ENCODE measurements around the gene SBF1.
A peak's percentile ranks its signal among the peaks of the same experiment; 100 is the strongest.

Gene SBF1

GRCh38 chr22:50468626-50469025 lies 6.2 kb downstream of the SBF1 start:
- Mint-ChIP-seq H3K9me3 (no peaks in the 10 kb centered on the region), H3K36me3 (ENCODE audit: low read depth) (peaks cover 14% of the 10 kb centered on the region), H3K4me1 (ENCODE audit: low read depth) (peaks cover 71% of the 10 kb centered on the region), H3K27me3 (no peaks in the 10 kb centered on the region), H3K27ac (peak overlapping the region; percentile 31), H3K4me3 (peak overlapping the region; percentile 62)

GRCh38 chr22:50467773-50468440 lies 6.9 kb downstream of the SBF1 start:
- H3K9me3 Mint-ChIP-seq = no peaks in the 10 kb centered on the region
- H3K36me3 Mint-ChIP-seq (ENCODE audit: low read depth) = peaks cover 18% of the 10 kb centered on the region
- H3K4me1 Mint-ChIP-seq (ENCODE audit: low read depth) = peaks cover 64% of the 10 kb centered on the region
- H3K4me3 Mint-ChIP-seq = peak overlapping the region; percentile 62
- no peak overlapping the region for H3K27ac Mint-ChIP-seq
- no peaks in the 10 kb centered on the region for H3K27me3 Mint-ChIP-seq

DNA sequence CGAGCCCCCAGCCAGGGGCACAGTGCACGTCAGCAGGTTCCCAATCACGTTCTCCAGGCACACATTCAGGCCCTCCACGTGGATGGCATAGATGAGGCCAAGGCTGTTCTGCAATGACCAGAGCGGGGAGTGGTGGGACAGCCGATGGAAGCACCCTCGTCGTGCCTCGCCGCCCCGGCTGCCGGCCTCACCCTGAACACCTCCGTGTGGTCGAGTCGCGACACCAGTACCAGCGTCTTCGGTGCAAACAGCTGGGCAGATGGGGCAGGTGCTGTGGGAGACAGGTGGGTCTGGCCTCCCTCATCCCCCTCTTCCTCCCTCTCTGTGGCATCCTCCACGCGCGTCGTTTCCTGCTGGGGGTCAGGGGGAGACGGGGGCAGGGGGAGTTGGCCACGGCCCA lies 7.5 kb downstream of the SBF1 start:
- no peak overlapping the region for H3K27ac Mint-ChIP-seq
- no peaks in the 10 kb centered on the region for H3K27me3 Mint-ChIP-seq
- peaks cover 59% of the 10 kb centered on the region for H3K4me1 Mint-ChIP-seq (ENCODE audit: low read depth)
- H3K36me3 Mint-ChIP-seq (ENCODE audit: low read depth) = peaks cover 19% of the 10 kb centered on the region
- H3K4me3 Mint-ChIP-seq = no peak overlapping the region
- no peaks in the 10 kb centered on the region for H3K9me3 Mint-ChIP-seq

DNA sequence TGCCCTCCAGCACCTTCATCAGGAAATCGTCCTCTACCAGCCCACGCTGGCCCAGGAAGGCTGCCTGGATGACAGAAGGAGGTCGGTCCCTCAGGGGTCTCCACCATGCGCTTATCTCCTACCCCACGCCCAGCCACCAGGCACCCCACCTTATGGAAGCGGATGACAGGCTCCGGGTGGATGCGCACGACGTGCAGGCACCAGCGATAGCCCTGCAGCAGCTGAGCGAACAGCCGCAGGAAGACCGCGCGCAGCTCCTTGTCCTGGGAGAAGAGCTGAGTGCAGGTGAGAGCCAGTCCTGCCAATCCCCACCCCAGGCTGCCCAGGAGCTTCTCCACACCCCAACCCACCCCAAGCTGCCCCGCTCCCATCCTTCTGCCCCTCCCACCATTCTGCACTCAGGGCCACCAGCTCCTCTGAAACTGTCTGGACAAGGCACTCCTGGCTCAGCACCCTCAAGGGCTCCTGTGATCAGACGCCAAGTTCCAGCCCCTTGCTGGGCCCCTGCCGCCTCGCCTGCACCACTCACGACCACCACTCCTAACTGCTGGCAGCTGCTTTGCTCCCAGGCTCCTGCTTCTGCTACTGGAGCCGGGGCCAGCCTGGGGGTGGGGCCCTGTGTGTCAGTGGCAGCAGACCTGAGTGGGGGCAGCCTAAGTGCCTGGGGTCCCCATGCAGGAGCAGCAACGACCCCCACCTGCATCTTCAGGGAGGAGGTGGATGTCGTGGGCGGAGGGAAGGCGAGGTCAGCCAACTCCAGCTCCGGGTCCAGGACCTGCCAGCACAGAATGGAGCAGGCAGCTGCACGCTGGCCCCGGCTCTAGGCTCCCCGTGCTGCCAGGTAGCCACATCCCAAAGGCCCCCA lies 9.5 kb downstream of the SBF1 start:
- Mint-ChIP-seq H3K27ac (no peak overlapping the region), H3K36me3 (ENCODE audit: low read depth) (peaks cover 25% of the 10 kb centered on the region)

DNA sequence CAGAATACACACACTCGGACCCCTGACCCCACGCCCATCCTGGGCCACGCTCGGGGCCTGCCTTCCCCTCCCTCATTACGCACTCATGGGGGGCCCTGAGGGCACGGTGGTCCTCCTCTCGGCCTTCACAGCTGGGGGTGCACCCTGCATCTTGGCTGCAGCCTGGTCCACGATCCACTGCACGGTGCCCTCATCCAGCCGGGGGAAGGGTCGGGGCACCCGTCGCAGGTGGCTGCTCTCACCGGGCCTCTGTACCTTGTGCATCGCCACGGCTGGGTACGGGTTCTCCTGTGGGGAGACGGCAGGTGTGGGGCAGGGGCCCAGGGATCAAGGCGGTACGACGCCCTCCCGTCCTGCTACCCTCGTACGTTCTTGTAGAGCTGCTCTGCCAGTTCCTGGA lies 10.4 kb downstream of the SBF1 start:
- Mint-ChIP-seq H3K27me3 (no peaks in the 10 kb centered on the region), H3K4me3 (no peak overlapping the region), H3K27ac (no peak overlapping the region), H3K4me1 (ENCODE audit: low read depth) (peaks cover 30% of the 10 kb centered on the region), H3K36me3 (ENCODE audit: low read depth) (peaks cover 26% of the 10 kb centered on the region), H3K9me3 (no peaks in the 10 kb centered on the region)

More for the DNA sequence above, 9.5 kb downstream of the SBF1 start:
- no peaks in the 10 kb centered on the region for H3K27me3 Mint-ChIP-seq
- peaks cover 38% of the 10 kb centered on the region for H3K4me1 Mint-ChIP-seq (ENCODE audit: low read depth)
- no peaks in the 10 kb centered on the region for H3K9me3 Mint-ChIP-seq
- H3K4me3 Mint-ChIP-seq = no peak overlapping the region

DNA sequence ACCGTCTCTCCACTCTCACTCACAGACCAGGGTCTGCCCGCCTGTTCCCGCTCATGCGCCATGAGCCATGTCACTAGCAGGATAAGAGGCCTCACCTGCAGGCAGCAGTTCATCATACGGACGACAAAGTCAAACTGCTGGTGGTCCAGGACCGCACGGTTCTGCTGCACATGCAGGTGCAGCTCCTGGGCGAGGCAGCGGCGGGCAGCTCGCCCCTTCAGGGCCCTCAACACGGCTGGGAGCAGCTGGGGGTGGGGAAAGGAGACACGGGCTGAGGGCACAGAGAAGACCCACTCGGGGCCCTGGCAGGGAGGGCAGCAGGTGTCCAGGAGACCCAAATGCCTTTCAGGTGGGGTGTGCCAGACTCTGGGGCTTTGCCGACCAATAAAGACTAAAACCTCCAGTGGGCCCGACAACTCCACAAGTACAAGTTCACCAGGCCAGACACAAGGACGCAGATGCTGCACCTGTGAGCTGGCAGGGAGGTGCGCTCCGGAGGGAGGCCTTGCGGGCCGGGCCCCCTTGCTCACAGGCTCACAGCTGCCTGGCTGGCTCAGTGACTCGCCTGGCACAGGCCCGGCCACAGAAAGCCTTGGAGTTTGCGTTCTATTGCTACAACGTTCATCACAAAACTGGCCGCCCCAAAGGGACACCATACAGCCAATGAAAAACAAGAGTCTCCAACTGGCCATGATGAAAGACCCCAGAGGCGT lies 11.5 kb downstream of the SBF1 start:
- H3K27me3 Mint-ChIP-seq = no peaks in the 10 kb centered on the region
- no peak overlapping the region for H3K4me3 Mint-ChIP-seq
- no peak overlapping the region for H3K27ac Mint-ChIP-seq
- H3K9me3 Mint-ChIP-seq = no peaks in the 10 kb centered on the region
- peaks cover 19% of the 10 kb centered on the region for H3K4me1 Mint-ChIP-seq (ENCODE audit: low read depth)
- H3K36me3 Mint-ChIP-seq (ENCODE audit: low read depth) = peaks cover 35% of the 10 kb centered on the region

DNA sequence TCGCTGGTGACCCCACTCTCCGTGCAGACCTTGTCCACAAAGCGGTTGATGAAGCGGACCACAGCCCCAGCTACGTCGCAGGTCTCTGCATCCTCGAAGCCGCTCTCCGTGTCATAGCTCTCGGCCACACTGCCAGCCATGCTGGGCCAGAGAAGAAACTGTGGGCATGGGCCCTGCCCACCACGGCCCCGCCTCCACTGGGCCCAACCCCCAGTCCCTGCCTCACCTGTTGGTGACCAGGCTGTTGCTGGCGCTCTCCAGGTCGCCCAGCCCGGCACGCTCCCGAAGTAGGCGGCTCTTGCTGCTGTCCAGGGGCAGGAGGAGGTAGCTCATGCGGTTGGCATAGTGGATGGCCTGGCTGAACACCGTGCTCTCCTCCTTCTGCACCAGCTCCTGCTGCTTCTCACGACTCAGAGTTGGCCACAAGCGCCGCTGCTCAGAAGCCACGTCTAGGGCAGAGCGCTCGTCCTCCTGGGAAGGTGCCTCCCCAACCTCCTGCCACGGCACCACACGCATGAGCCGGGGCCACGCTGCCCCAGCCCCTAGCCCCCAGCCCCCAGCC lies 12.8 kb downstream of the SBF1 start:
- no peaks in the 10 kb centered on the region for H3K27me3 Mint-ChIP-seq
- H3K9me3 Mint-ChIP-seq = no peaks in the 10 kb centered on the region
- peaks cover 36% of the 10 kb centered on the region for H3K36me3 Mint-ChIP-seq (ENCODE audit: low read depth)
- no peak overlapping the region for H3K4me3 Mint-ChIP-seq
- no peak overlapping the region for H3K27ac Mint-ChIP-seq
- H3K4me1 Mint-ChIP-seq (ENCODE audit: low read depth) = peaks cover 9% of the 10 kb centered on the region

DNA sequence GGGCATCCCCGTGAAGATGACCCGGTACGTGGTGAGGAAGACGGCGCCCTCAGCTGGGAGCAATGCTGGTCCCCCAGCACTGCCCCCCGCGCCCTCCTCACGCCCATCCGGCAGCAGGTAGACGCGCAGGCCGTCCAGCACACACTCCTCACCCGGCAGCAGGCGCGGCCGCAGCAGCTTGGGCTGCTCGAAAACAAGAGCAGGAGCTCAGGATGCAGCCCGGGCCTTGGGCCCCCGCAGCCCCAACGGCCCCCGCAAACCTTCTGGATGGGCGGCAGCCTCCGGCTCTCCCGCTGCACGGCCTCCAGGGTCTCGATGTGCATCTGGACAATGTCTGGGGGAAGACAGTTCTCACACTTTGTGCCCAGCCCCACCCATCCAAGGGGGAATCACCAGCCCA lies 13.3 kb downstream of the SBF1 start:
- Mint-ChIP-seq H3K4me3 (no peak overlapping the region), H3K9me3 (no peaks in the 10 kb centered on the region), H3K4me1 (ENCODE audit: low read depth) (peaks cover 4% of the 10 kb centered on the region), H3K27ac (no peak overlapping the region), H3K36me3 (ENCODE audit: low read depth) (peaks cover 31% of the 10 kb centered on the region), H3K27me3 (no peaks in the 10 kb centered on the region)

DNA sequence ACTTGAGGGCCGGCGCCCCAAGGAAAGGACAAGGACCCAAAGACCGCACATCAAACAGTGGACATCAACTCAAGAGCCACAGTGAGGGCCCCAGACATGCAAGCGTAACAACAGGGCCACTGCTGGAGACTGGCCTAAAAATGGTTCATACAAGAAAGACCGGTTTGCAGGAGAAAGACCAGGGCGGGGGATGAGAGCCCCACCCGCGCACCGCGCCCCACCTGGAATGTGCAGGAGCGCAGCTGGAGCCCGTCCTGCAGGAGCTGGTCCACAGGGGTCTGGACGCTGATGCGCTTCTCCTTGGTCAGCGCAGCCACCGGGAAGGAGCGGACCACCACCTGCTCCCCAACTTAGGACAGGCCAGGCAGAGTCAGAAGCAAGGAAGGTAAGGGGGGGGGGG lies 13.9 kb downstream of the SBF1 start:
- Mint-ChIP-seq H3K9me3 (no peaks in the 10 kb centered on the region), H3K4me1 (ENCODE audit: low read depth) (no peaks in the 10 kb centered on the region), H3K27me3 (no peaks in the 10 kb centered on the region), H3K27ac (no peak overlapping the region), H3K4me3 (no peak overlapping the region), H3K36me3 (ENCODE audit: low read depth) (peaks cover 25% of the 10 kb centered on the region)

DNA sequence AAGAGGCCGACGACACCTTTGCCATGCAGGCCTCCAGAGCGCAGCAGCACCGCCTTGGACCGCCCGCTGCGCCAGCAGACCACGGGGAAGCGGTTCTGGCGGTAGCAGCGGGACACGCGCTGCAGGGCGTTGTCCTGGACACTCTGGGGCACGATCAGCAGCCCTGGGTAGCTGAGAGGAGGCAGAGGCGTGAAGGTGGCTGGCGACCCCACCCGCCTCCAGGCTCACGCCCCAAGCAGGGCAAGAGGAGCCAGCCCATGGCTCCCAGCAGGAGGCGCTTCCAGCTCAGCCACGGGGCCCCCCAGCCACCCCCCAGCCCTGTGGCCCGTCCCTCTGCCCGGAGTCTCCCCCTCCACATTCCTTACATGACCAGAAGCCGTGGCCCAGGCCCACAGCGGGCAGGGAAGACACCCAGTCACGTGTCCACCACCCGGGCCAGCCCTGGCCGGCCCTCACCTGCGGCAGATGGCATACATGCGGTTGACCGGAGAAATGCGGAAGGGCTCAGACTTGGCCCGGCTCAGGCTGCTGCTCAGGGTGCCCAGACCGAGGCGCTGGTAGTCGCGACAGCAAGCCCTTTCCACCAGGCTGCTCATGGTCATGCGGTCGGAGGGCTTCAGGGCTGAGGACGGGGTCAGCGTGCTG lies 15.2 kb downstream of the SBF1 start:
- Mint-ChIP-seq H3K4me3 (no peak overlapping the region), H3K9me3 (no peaks in the 10 kb centered on the region), H3K36me3 (ENCODE audit: low read depth) (peaks cover 28% of the 10 kb centered on the region), H3K27me3 (no peaks in the 10 kb centered on the region), H3K27ac (no peak overlapping the region), H3K4me1 (ENCODE audit: low read depth) (no peaks in the 10 kb centered on the region)

- H3K27ac Mint-ChIP-seq = no peak overlapping the region
- peaks cover 32% of the 10 kb centered on the region for H3K36me3 Mint-ChIP-seq (ENCODE audit: low read depth)
- peaks cover 2% of the 10 kb centered on the region for H3K4me1 Mint-ChIP-seq (ENCODE audit: low read depth)
- no peak overlapping the region for H3K4me3 Mint-ChIP-seq
- H3K27me3 Mint-ChIP-seq = no peaks in the 10 kb centered on the region
- no peaks in the 10 kb centered on the region for H3K9me3 Mint-ChIP-seq
These were observed 15.8 kb downstream of the SBF1 start for GRCh38 chr22:50459016-50459415.

DNA sequence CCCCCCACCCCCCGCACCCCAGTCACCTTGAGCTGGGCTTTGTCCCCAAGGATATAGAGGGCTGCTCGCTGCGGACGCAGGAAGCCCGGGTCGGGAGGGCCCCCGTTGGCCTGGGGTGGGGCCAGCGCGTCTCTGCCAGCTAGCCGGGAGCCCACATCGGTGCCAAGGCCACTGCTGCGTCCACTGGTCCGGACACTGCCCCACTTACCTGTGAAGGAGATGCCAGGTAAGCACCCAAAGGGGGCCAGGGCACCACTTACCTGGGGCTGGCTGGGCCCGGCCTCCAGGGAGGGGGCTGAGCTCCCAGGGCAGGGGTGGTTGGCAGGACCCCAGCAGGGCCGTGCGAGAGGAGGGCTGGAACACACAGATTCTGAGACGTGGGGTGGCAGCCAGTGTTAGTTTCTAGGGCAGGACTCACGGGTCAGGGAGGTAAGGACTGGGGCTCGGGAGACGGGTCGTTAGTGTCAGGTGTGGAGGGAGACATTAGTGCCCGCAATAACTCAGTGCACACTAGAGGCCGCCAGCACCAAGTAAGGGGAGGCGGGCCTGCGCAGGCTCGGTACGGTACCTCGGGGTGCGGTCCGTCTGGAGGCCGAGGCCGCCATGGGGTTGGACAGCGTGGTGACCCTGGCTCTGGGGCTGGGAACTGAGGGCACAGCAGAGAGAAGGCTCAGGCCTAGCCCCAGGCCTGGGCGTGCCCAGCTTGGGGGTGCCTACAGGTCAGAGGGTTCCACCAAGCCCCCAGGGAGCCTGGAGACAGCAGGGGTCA lies 18.2 kb downstream of the SBF1 start:
- H3K4me1 Mint-ChIP-seq (ENCODE audit: low read depth) = peaks cover 14% of the 10 kb centered on the region
- no peak overlapping the region for H3K27ac Mint-ChIP-seq
- H3K9me3 Mint-ChIP-seq = no peaks in the 10 kb centered on the region
- H3K4me3 Mint-ChIP-seq = no peak overlapping the region
- H3K27me3 Mint-ChIP-seq = no peaks in the 10 kb centered on the region
- H3K36me3 Mint-ChIP-seq (ENCODE audit: low read depth) = peaks cover 37% of the 10 kb centered on the region

DNA sequence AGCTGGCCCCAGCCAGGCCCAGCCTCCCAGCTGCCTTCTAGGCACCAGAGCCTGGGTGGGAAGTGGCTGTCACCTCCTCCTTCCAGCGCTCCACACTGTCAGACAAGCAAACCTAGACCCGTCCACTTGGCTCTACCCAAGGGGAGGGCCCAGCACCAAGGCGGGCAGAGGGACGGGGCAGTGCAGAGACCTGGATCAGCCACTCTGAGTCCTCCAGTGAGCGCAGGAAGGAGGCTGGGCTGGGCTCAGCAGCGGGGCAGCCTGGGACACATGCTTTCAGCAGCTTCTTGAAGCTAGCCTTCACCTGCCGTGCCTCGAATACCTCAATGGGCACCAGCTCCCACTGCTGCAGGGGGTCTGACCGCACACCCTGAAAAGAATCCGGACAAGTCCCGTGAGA lies 18.8 kb downstream of the SBF1 start:
- Mint-ChIP-seq H3K9me3 (no peaks in the 10 kb centered on the region), H3K4me3 (no peak overlapping the region), H3K36me3 (ENCODE audit: low read depth) (peaks cover 42% of the 10 kb centered on the region), H3K27ac (no peak overlapping the region), H3K4me1 (ENCODE audit: low read depth) (peaks cover 14% of the 10 kb centered on the region), H3K27me3 (no peaks in the 10 kb centered on the region)

DNA sequence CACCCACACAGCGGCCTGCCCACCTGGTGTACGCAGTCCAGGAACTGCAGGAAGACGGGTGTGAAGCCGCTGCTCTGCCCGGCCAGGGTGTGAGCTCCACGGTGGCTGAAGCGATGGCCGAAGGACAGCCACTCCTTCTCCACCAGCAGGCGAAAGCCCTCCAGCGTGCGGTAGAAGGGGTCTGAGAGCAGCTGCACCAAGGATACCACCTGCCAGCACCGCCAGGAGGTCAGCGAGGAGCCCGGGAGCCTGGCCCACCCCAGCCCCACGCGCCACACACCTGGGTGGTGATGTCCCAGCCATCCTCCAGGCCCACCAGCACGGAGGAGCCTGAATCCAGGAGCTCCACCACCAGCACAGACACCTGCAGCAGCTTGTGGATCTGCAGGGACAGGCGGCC lies 19.6 kb downstream of the SBF1 start:
- no peaks in the 10 kb centered on the region for H3K27me3 Mint-ChIP-seq
- H3K9me3 Mint-ChIP-seq = no peaks in the 10 kb centered on the region
- peaks cover 14% of the 10 kb centered on the region for H3K4me1 Mint-ChIP-seq (ENCODE audit: low read depth)
- H3K27ac Mint-ChIP-seq = no peak overlapping the region
- no peak overlapping the region for H3K4me3 Mint-ChIP-seq
- H3K36me3 Mint-ChIP-seq (ENCODE audit: low read depth) = peaks cover 40% of the 10 kb centered on the region
